OCI-LY7 (cell line): Measurements from ENCODE around the gene RIPK4.

ENCODE experiments used
- EZH2phosphoT487 ChIP-seq: fragments of 200-600 bp; sonication (generic); IDR thresholded peaks from 2 replicates; pipeline ENCODE4 v1.6.1; 2018; ENCODE audit warnings: low read depth, borderline replicate concordance, mild to moderate bottlenecking, mixed run types, antibody characterized with exemption, low read length, moderate library complexity, mixed read lengths
- TF ChIP-seq, protein P1 (sequence below): fragments of 200-600 bp; sonication (generic); conservative IDR thresholded peaks from 2 replicates; pipeline ENCODE4 v1.5.1; 2014; ENCODE audit warnings: mild to moderate bottlenecking, antibody characterized with exemption, low read length, moderate library complexity, mixed read lengths

- TF ChIP-seq, protein P1, sequence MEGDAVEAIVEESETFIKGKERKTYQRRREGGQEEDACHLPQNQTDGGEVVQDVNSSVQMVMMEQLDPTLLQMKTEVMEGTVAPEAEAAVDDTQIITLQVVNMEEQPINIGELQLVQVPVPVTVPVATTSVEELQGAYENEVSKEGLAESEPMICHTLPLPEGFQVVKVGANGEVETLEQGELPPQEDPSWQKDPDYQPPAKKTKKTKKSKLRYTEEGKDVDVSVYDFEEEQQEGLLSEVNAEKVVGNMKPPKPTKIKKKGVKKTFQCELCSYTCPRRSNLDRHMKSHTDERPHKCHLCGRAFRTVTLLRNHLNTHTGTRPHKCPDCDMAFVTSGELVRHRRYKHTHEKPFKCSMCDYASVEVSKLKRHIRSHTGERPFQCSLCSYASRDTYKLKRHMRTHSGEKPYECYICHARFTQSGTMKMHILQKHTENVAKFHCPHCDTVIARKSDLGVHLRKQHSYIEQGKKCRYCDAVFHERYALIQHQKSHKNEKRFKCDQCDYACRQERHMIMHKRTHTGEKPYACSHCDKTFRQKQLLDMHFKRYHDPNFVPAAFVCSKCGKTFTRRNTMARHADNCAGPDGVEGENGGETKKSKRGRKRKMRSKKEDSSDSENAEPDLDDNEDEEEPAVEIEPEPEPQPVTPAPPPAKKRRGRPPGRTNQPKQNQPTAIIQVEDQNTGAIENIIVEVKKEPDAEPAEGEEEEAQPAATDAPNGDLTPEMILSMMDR = no peak
- TF ChIP-seq EZH2phosphoT487 = no peak
Observed at GRCh38 chr21:41775149-41775472, 8.3 kb upstream of the RIPK4 start.
